ENCODE results near the gene GRAP2. TPM values are rescaled to one million over a fixed set of nuclear protein-coding genes. Genes with fewer than 3 reads are reported as not detected.

Gene GRAP2
- polyA plus RNA-seq, 1 donor (not counting 4 experiments of a cell fraction or from before 2014, with no cell fraction given) = not detected

DNA sequence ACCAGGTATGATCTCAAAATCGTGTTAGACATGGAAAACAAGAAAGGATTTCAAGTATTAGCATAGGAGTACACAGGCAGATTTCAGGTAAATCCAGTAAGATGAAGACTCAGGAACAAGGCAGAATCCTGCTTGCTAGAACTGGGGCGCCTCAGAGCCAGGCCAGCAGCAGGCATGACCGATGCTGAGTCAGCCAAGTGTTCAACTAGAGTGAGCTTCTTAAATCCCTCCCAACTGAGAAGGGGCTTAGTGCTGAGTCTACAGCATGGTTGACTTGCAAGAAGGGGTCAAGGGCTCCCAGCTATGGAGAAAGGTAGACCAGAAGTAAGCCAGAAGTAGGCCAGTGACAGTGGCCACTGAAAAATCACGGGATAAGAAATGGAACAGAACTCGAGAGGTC lies 12.4 kb downstream of the GRAP2 start:
- FAIRE-seq = no peak
- no peak overlapping the region for H3K4me2 ChIP-seq (ENCODE audit: control insufficient read depth, extremely low read depth, insufficient read depth, low read depth, low read length)

DNA sequence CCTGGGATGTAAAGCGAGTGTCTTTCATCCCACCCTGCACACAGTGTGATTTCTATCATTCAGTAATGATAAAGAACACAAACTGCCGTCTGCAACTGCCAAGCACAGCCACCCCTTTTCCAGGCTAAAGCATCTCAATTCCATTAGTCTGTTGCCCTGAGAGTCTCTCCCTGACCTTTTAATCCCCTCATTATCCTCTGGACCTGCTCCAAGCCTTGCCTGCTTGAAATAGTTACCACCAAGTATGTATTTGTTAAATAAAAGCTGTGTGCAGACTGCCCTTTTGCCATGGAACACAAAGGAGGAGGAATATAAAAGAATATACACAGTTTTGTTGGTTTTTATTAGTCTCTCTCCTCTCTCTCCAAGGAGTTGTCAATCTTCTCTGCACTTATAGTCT lies 13.0 kb downstream of the GRAP2 start:
- no peak overlapping the region for H2AFZ ChIP-seq (ENCODE audit: control insufficient read depth, low read length)
- H3K4me1 ChIP-seq (ENCODE audit: control insufficient read depth, extremely low read depth, insufficient read depth, low read length) = no peaks in the 10 kb centered on the region
- H3K27me3 ChIP-seq (ENCODE audit: control insufficient read depth, extremely low read depth, insufficient read depth, low read length) = peaks cover 25% of the 10 kb centered on the region
- dilution Hi-C loops (cut with MboI; ENCODE audit: extremely low pct_ligation_motif_present, low sequenced_read_pairs) = no loop called here
- H3K9me1 ChIP-seq (ENCODE audit: control insufficient read depth, extremely low read depth, insufficient read depth, low read length) = no peaks in the 10 kb centered on the region
- H3K79me2 ChIP-seq (ENCODE audit: control insufficient read depth, insufficient read depth, low read length) = no peaks in the 10 kb centered on the region
- H3K36me3 ChIP-seq (ENCODE audit: control insufficient read depth in 2 of 2, extremely low read depth in 1 of 2, insufficient read depth in 2 of 2, low read length in 2 of 2) = no peaks in the 10 kb centered on the region
- no peak overlapping the region for H3K4me3 ChIP-seq (ENCODE audit: control insufficient read depth in 2 of 3, extremely low read depth in 1 of 3, insufficient read depth in 2 of 3, low read depth in 1 of 3, low read length in 3 of 3)
- no peaks in the 10 kb centered on the region for H3K9me3 ChIP-seq (ENCODE audit: control insufficient read depth, low read depth, low read length)
- no peak overlapping the region for H3K27ac ChIP-seq (ENCODE audit: control insufficient read depth, insufficient read depth, low read length)
- H3K9ac ChIP-seq (ENCODE audit: control insufficient read depth, extremely low read depth, insufficient read depth, low read length) = no peak overlapping the region
- FAIRE-seq (no peak), DNase-seq (ENCODE audit: low read depth, low spot score) (no peak)
- H3K4me2 ChIP-seq (ENCODE audit: control insufficient read depth, extremely low read depth, insufficient read depth, low read depth, low read length) = no peak overlapping the region
- no peaks in the 10 kb centered on the region for H4K20me1 ChIP-seq (ENCODE audit: control insufficient read depth, extremely low read depth, insufficient read depth, low read length)
- no peak for TF ChIP-seq CTCF (optimal IDR thresholded peaks at IDR 0.05 in 1 of 3, IDR thresholded peaks at IDR 0.05 in 1 of 3, conservative IDR thresholded peaks at IDR 0.05 in 1 of 3; ENCODE audit: extremely low read depth in 1 of 3, insufficient read depth in 2 of 3, low read length in 3 of 3)
- no peak for TF ChIP-seq EZH2 (IDR thresholded peaks at IDR 0.05; ENCODE audit: low read length)

More for the DNA sequence above, 12.4 kb downstream of the GRAP2 start:
- H3K4me3 ChIP-seq (ENCODE audit: control insufficient read depth in 2 of 3, extremely low read depth in 1 of 3, insufficient read depth in 2 of 3, low read depth in 1 of 3, low read length in 3 of 3) = no peak overlapping the region
- no peaks in the 10 kb centered on the region for H3K36me3 ChIP-seq (ENCODE audit: control insufficient read depth in 2 of 2, extremely low read depth in 1 of 2, insufficient read depth in 2 of 2, low read length in 2 of 2)
- H3K27ac ChIP-seq (ENCODE audit: control insufficient read depth, insufficient read depth, low read length) = no peak overlapping the region
- H3K9me3 ChIP-seq (ENCODE audit: control insufficient read depth, low read depth, low read length) = no peaks in the 10 kb centered on the region
- no peak for DNase-seq (ENCODE audit: low read depth, low spot score)
- TF ChIP-seq EZH2 (IDR thresholded peaks at IDR 0.05; ENCODE audit: low read length) = no peak
- TF ChIP-seq CTCF (optimal IDR thresholded peaks at IDR 0.05 in 1 of 3, IDR thresholded peaks at IDR 0.05 in 1 of 3, conservative IDR thresholded peaks at IDR 0.05 in 1 of 3; ENCODE audit: extremely low read depth in 1 of 3, insufficient read depth in 2 of 3, low read length in 3 of 3) = no peak
- no peaks in the 10 kb centered on the region for H3K9me1 ChIP-seq (ENCODE audit: control insufficient read depth, extremely low read depth, insufficient read depth, low read length)
- no peaks in the 10 kb centered on the region for H3K79me2 ChIP-seq (ENCODE audit: control insufficient read depth, insufficient read depth, low read length)
- no peak overlapping the region for H2AFZ ChIP-seq (ENCODE audit: control insufficient read depth, low read length)
- H3K27me3 ChIP-seq (ENCODE audit: control insufficient read depth, extremely low read depth, insufficient read depth, low read length) = peaks cover 25% of the 10 kb centered on the region
- no peak overlapping the region for H3K9ac ChIP-seq (ENCODE audit: control insufficient read depth, extremely low read depth, insufficient read depth, low read length)
- no peaks in the 10 kb centered on the region for H3K4me1 ChIP-seq (ENCODE audit: control insufficient read depth, extremely low read depth, insufficient read depth, low read length)
- no peaks in the 10 kb centered on the region for H4K20me1 ChIP-seq (ENCODE audit: control insufficient read depth, extremely low read depth, insufficient read depth, low read length)
- dilution Hi-C loops (cut with MboI; ENCODE audit: extremely low pct_ligation_motif_present, low sequenced_read_pairs) = no loop called here

Data from keratinocyte (primary cell).